Esophagus mucosa (tissue), 1 donor: Measurements from ENCODE around the gene CFAP46. TPM values are rescaled to one million over a fixed set of nuclear protein-coding genes. Genes with fewer than 3 reads are reported as not detected.

Experiments
- ATAC-seq: fragments of 200-7000 bp; cut with Tn5 transposase; one replicate; pipeline ENCODE4 v1.9.1; 2020
- total RNA-seq: library from RNA; stranded (reverse); gene quantifications from one replicate; pipeline ENCODE4 v1.2.4, GENCODE V29; 2023
- donor health status: DM: yes; HTN: yes; CAD: no.

Gene CFAP46
- total RNA-seq, 1 donor from 2014 or later = 0.64 TPM

DNA sequence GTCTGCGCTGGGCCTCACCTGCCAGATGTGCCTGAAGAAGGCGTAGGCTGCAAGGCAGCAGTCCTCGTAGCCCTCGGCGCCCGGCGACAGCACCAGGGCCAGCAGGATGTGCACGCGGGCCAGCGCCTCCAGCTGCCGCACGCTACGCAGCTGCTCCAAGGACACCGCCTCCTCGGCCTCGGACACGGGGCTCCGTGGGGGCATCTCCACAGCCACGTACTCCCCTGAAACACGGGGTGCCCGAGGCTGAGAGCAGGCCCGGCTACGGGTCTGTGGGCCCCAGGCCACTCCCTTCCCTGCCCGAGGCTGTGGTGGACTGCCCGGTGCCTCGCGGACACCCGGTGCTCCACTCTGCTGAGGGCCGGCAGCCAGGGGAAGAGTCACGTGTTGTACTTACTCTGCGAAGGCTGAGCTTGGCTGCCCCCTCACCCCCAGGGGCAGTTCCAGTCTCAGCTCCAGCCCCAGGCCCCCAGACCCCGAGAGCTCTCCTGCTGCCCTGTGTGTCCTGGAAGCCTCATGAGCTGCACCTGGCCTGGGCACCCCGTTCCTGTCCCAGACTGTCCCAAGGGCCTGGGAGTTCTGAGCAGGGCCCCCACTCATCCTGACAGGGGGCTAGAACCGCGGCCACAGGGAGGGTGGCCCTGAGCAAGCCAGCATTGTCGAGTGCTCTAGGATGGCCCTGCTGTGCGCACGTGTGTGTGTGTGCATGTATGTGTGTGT lies 62.8 kb downstream of the CFAP46 start:
- ATAC-seq = no peak

DNA sequence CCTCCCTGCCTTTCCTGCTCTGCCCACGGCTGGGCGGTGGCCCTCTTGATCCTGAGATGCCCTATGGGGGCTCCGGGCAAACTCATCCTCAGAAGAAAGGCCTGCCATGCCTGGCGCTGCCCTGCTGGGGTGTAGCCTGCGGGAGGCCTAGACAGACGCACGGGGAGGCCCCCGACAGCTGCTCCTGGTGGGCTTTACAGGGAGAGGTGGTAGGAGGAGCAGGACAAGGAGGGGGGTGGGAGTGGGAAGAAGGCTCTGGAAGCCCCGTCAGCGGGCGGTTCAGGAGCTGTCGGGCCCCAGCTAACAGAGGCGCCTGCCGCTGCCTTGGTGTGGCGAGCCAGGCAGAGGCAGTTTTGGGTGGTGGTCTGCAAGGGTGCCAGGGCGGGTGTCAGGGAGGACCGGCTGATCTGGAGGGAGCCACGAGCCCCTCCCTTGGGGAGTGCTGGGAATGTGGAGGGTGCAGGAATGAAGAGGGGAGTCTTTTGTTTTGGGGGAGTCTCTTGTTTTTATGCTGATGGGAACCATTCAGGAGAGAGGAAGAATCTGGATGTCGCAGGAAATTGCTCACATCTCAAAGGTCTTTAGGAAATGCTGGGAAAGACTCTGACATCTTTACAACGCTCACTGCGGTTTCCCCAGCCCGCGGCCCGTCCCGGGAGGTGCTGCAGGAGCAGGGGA lies 63.5 kb downstream of the CFAP46 start:
- ATAC-seq = no peak

DNA sequence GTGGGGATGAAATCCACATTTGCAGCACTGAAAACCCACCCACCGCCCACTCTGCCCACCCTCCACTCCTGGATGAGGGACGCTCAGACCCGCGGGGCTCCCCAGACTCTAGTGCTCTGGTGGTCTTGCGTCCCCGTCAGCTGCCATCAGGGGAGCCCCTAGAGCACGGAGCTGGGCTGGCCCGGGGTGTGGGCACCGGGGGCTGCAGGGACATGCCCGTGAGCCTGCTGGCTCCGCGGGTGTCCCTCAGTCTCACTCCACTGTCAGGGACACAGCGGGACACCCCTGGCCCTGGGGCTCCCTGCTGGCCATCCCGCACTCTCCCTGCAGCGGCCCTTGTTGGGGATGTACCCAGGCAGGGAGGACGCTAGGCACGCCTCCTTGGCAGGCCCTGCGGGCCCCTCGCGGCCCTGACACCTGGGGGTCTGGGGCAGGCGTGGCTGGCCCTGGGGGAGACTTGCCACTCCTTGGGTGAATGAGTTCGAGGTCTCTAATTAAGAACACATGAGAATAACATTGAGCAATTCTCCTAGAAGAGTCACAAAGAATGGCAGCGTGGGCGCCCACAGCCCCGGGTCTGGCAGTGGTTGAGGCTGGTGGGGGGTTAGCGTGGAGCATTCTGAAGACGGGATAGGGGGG lies 64.2 kb downstream of the CFAP46 start:
- no peak for ATAC-seq

DNA sequence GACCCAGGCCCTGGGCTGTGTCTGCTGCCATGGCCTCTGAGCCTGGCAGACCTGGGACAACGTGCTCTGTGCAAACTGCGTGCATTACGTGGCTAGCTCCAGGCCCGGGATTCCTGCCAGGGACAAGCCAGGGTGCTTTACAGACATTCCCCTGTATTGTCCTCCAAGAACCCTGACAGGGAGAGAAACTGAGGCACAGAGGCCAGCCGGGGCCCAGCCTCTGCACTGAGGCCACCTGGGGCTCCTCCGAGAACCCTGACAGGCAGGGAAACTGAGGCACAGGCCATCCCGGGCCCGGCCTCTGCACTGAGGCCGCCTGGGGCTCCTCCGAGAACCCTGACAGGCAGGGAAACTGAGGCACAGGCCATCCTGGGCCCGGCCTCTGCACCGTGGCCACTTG lies 64.9 kb downstream of the CFAP46 start:
- ATAC-seq = no peak

DNA sequence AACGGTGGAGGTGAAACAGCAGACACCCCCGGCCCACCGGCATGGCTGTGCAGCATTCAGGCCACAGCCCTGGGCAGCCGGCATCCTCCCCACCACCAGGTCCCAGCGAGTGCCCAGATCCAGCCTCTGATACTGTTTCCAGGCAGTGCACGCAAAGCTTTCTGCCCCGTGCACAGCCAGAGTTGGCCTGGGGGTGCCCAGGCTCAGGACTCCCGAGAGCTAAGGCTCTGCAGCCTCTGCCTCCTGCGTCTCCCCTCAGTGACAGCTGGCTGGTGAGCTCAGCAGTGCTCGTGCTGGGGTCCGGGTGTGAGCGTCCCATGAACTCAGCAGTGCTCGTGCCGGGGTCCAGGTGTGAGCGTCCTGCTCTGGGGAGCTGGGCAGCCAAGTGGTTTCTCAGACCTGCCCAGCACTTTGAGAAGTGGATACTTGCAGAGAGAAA lies 65.4 kb downstream of the CFAP46 start:
- no peak for ATAC-seq

DNA sequence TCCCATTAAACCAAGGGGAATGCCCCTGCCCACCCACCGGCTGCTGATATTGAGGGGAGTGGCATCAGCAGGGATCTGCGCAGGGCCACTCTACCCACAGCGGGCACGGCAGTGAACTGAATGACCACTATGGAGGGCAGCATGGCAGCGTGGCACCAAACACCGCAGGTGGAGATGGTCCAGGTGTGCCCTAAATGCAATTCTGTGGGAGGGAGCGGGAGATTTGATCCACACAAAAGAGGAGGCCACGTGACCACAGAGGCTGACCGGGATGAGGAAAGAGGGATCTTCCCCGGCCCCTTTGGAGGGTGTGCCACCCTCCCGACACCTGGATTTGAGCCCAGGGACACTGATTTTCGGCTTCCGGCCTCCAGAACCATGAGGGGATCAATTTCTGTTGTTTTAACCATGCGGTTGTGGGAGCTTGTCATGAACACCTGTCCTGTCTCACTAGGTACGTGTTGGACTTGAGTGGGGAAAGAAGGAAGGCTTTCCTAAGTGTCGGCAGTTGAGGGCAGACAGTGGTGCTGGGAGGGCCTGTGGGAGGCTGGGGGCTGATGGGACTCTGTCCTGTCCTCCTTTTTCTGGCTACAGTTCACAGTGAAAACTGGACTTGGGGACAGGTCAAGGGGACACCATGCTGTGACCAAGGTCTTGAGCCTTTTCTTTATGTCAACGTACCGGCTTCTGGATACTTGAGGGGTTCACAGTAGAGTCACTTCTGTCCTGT lies 66.1 kb downstream of the CFAP46 start:
- no peak for ATAC-seq

DNA sequence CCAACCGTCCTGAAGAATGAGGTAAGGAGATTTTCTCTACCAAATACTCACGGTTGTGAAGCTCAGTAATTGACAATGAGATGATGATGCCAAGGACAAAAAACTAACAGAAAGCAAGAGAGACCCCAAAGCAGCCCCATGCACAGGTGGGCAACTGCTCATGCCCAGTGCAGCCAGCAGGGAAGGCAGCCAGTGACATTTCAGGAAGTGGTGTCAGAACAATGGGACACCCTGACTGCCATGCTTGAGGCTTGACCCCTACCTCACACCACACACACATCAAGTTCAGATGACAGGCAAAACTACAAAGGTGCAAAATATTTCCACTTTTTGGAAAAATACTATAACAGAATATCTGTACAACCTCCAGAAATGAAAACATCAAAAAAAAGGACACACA lies 66.9 kb downstream of the CFAP46 start:
- ATAC-seq = no peak

DNA sequence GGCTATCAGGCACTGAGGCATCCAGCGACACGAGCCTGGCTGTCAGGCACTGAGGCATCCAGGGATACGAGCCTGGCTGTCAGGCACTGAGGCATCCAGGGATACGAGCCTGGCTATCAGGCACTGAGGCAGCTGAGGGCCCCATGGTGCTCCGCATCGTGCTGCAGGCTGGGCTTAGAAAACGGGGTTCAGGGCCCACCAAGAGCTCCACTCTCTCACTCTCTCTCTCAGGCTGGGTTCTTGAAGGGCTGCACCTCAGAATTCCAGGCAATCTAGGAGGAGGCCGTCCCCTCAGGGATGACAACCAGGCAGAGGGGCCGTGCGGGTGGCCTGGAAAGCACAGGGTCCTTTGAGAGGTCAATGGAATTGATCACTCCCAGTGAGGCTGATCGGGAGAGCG lies 69.0 kb downstream of the CFAP46 start:
- no peak for ATAC-seq

DNA sequence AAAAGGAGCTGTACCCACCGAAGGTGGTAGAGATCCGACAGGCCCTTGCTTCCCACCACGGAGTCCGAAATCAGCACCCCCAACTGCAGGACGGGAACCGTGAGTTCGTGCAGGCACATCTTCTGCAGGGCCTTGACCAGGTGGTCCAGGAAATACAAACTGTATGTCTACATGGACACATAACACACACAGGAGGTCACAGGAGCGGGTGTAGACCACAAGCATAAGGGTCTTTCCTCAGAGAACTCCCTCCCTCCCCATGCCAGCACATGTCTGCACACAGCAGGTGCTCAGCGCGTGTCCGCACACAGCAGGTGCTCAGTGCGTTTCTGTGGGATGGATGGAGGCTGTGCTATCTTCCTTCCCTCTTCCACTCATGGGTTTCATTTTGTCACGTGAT lies 69.7 kb downstream of the CFAP46 start:
- ATAC-seq = no peak

DNA sequence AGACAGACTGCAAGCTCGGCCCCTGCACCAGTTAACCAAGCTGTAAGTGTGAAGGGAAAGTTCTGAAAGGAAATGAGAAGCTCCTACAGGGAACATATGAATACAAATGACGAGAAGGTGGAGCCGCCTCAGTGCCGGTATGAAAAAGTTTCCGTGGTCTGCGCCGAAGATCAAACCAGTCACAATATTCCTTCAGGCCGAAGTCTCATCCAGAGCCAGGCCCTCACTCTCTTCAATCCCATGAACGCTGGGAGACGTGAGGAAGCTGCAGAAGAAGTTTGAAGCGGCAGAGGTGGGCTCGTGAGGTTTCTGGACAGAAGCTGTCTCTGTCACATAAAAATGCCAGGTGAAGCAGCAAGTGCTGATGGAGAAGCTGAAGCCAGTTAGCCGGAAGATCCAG lies 71.9 kb downstream of the CFAP46 start:
- no peak for ATAC-seq

DNA sequence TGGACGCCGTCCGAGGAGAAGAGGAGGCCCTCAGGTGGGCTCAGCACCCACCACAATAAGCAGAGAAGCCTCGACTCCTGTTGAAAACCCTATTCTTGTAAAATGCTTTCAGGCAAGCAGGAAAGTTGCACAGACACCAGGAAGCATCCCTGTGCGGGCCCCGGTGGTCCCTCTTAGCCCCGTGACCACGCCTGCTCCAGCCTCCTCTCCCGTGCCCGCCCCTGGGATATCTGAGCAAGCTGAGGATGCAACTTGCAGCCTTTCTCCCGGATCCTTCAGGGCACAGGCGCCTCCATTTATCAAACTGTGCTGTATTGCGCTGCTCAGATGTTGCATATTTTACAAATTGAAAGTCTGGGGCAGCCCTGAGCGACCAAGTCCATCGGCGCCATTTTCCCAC lies 72.7 kb downstream of the CFAP46 start:
- ATAC-seq = no peak

DNA sequence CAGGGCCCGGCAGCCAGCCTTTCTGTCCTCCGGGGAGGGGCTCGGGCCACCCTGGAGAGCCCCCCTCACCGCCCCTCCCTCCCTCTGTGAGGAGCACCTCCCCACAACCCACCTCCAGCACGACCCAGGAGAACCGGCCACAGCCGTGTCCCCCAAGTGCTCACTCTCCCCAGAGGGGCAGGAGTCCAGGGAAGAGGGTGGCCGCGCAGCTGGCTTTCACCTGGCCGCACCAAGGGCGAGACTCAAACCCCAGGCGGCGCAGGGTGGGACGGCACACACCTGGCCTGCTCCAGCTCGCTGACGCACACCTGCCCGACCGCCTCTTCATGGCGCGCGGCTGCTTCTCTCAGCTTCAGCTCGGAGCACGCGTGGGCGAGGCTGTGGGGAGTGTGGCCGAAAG lies 73.4 kb downstream of the CFAP46 start:
- no peak for ATAC-seq

DNA sequence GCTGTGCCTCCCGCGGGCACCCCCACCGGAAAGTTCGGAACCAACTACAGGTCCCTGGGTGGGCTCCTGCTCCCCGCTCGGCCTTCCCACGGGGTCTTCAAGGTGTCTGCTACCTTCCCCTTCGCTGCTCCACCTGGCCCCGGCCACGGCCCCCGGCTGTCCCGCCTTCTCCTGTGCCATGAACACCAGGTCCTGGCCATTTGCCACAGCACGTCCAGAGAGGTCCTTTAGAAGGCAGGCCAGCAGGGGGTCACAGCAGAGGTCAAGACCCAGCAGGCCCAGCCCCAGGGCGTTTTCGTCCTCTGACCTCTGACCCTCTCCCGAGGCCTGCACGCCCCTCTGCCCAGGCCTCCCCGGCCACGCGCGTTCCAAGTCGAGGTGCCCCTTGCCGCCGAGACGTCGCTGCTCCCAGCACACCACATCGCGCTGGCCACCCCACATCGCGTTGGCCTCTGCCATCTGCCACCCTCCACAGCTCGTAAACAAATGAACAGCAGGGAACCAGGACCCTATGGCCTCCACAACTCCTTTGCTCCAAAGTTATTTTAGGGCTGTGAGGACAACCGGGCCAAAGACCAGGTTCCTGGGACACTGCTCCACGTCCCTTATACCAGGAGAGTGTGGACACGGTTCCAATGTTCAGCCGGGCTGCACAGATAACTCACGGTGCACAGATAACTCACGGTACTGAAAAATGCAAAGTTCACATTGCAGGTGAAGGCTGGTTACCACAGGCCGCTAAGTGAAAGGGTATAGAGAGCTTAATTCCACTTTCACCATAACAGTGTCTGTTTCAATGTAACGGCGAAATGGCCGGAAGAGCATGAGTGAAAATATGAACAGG lies 74.3 kb downstream of the CFAP46 start:
- no peak for ATAC-seq

DNA sequence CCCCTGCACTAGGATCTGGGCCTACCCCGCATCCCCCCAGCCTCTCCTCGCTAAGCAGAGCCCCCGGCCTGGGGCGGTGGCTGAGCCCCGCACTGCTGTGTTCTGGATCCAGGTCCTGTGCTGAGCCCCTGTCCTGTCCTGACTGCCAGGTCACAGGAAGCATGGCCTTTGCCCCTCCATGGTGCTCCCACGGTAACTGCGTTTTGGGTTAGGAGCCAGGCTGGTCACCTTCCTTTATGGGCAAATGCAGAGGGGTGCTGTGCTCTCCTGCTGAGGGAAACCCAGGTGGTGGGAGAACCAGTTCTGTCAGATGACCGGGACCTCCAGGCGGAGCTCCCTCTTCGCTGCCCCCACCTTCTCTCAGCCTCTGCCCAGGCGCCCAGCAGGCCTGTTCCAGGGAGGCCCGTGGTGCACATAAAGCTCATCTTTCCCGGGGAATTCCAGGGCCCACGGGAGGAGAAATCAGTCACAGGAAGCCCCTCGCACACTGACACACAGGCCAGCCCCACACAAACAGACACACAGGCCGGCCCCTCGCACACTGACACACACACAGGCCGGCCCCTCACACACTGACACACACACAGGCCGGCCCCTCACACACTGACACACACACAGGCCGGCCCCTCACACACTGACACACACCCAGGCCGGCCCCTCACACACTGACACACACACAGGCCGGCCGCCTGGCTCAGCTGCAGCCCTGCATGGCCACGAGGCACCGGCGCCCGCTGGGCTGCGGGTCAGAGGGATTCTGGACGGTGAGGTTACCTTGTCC lies 75.6 kb downstream of the CFAP46 start:
- ATAC-seq = no peak

DNA sequence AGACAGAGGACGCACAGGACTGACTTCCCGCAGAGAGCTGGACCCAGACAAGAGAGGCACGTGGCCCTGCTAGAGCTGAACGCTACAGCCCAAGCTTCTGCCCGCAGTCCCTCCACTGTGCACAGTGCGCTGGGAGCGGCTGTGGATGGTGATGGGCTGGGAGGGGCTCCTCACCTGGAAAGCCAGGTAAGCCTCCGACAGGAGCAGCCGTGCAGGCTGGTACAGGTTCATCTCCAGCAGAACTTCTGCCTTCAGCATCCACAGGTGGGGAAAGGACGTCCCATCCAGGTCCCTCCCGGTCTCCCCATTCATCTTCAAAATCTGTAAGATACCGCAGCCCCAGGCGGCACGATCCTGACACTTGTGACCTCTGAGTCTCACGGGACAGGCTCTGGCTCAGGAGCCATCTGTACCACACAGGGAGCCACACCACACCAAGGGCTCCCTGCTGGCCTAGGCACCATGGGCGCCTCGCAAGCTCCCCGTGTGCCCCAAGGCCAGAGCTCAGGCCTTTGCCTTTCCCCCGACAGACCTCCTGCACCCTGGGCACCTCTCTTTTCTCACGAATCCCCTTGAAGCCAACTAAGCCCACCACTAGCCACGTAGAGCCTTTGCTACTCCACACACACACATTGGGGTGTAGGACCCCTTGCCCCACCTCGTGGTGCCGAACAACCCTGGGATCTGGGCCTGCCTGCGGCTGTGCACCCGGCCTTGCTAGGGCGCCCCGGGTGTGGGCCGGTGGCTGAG lies 76.3 kb downstream of the CFAP46 start:
- no peak for ATAC-seq

DNA sequence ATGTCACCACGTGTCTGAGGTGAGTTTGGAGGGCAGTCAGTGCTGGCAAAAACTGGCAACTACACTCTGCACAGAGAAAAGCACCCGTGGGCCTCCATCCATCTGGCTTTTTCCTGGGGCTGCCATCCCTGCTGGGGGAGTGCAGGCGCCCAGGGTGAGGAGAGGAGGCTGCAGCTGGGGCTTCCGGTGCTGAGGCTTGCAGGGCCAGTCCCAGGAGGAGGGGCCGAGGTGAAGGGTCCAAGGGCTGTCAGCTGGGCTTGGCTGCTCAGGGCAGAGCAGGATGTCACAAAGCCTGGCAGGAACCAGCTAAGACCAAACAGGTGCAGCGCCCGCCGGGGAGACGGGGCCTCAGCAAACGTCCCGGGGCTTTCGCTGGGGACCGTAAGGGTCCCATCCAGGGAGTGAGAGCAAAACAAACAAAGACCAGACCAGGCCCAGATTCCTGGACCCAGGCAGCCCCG lies 77.2 kb downstream of the CFAP46 start:
- no peak for ATAC-seq

DNA sequence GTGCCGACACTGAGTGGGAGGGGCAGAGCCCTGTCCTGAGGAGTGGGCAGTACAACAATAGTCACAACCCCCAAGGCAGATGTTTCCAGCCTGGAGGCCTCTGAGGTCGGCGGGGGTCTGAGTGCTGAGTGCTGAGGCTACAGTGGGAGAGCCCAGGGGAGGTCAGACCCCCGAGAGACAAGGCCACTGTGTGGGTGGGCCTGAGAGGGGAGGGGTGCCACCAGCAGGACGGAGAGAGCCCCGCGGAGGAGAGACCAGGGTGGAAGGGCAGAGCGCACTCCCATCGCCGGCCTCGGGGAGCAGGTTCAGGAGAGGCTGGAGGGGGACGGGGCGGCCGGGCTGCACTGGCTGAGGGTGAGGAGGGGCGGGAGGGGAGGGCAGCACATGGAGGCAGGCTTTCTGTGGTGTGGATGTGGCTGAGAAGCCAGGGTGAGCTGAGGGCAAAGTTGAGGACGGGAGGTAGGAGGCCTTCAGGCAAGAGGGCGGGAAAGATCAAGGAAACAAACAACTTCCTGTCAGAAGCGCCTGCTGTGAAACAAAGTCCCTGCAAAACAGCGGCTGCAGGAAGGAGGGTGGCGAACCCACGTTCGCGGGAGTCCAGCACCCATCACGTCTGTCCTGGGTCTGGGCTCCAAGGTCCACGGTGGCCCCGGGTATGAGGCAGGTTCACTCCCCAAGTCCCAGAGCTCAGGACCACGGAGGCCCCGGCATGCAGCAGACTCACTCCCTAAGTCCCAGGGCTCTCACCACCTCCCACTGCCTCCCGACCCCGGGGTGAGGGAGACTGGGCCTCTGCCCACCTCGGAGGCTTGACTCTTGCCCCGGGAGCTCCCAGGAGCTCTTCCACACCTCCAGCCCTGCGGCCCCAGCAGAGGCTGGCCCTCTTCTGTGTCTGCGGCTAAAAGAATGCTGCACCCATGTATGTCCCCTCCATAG lies 79.6 kb downstream of the CFAP46 start:
- no peak for ATAC-seq

DNA sequence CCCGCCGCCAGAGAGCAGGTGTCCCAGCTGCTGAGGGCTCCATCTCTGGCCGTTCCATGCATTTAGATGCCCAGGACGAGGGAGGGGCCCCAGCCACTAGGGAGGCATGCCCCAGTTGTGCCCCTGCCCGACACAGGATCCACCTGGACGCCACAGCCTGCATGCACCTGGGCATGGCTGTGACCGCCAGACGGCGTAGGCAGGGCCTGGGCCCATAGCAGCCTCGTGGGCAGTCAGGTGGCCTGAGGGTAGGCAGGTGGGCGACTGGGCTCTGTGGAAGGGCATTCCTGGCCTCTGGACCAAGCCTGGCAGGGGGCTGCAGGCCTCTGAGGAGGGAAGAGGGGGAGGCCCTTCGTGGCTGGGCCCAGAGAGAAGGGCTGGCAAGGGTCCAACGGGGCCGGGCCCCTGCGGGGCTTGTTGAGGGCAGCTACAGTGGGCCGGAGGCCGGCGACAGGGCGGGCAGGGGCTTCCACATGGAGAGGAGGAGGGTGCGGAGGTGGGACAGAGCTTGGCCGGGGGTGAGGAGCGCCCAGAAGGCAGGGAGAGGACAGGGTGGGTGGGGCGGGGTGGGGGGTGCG lies 80.4 kb downstream of the CFAP46 start:
- ATAC-seq = no peak

DNA sequence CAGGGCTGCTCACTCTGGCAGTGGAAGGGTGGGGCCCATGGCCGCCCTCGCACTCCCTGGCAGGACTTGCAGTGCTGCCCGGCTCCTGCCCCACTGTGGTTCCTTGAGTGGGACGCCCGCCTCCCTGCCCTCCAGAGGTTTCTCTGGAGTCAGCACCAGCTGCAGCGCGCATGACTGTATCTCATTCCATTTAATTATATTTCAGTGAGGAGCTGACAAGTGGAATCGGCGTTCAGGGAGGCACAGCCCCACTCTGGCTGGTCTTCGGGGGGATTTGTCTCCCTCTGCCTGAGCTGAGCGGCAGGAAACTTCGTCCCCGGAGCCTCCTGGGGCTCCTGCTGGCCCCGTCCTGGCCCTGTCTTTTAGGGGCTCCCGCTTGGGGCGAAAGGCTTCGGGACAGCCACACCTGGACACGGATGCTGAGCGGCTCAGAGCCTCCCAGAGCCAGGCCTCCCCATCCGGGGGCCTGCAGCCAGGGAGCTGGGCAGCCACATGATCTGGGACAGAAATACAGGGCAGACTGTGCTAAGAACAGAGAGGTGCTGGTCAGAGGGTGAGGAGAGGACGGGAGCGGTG lies 81.2 kb downstream of the CFAP46 start:
- ATAC-seq = peak; percentile 44
